PC-9 (cell line): ENCODE results near the gene DRD5. TPM values are rescaled to one million over a fixed set of nuclear protein-coding genes. Genes with fewer than 3 reads are reported as not detected.
"Not testable (repeated sequence)": the region's sequence is repeated elsewhere in the genome, so short reads cannot be mapped to it uniquely, and the experiment has no call there.

Source experiments
- BruUV-seq: library from RNA; stranded (reverse); fragments of 400-500 nt; replicated peaks from 2 replicates; lab custom pipeline; 2021; lab: Mats Ljungman, UMichigan
- CTCF ChIA-PET: fragments of 300-600 bp; sonication (Branson Sonifier 250); formaldehyde crosslinking; loops from one replicate; lab custom pipeline; 2022; ENCODE audit warnings: antibody characterized with exemption; lab: Charles Lee
- POLR2A ChIA-PET: fragments of 300-600 bp; sonication (Branson Sonifier 250); formaldehyde crosslinking; loops from one replicate; lab custom pipeline; 2022; ENCODE audit warnings: antibody characterized with exemption; ENCODE audit not compliant: unreplicated experiment; lab: Charles Lee
- DNase-seq, 2 experiments: peaks; one replicate each; pipeline versions ENCODE4 v3.0.0 to v3.0.0-alpha.2; 2015 to 2022; ENCODE audit warnings: mixed read lengths in 1 of 2
- H2AFZ ChIP-seq: fragments of 200-600 bp; sonication (generic); 2 replicates; pipeline ENCODE4 v1.8.1; 2017; ENCODE audit warnings: antibody characterized with exemption
- H3F3A ChIP-seq: fragments of 200-600 bp; sonication (generic); 2 replicates; pipeline ENCODE4 v1.8.1; 2017; ENCODE audit warnings: antibody characterized with exemption, mild to moderate bottlenecking, low read depth; ENCODE audit not compliant: insufficient read depth
- H3K27ac ChIP-seq: fragments of 200-600 bp; sonication (generic); 2 replicates; pipeline ENCODE4 v1.6.1; 2016; ENCODE audit warnings: mixed run types
- H3K27me3 ChIP-seq: fragments of 200-600 bp; sonication (generic); 2 replicates; pipeline ENCODE4 v1.6.1; 2016; ENCODE audit warnings: low read depth, mixed run types; ENCODE audit not compliant: insufficient read depth
- H3K36me3 ChIP-seq: fragments of 200-600 bp; sonication (generic); 2 replicates; pipeline ENCODE4 v1.6.1; 2016; ENCODE audit warnings: low read depth, mixed run types
- H3K4me1 ChIP-seq: fragments of 200-600 bp; sonication (generic); replicated peaks from 2 replicates; pipeline ENCODE4 v1.6.1; 2016; ENCODE audit warnings: mixed run types; ENCODE audit not compliant: insufficient read depth
- H3K4me2 ChIP-seq: fragments of 200-600 bp; sonication (generic); 2 replicates; pipeline ENCODE4 v1.6.1; 2017; ENCODE audit warnings: mixed run types
- H3K4me3 ChIP-seq: fragments of 200-600 bp; sonication (generic); 2 replicates; pipeline ENCODE4 v1.6.1; 2016; ENCODE audit warnings: mixed run types
- H3K79me2 ChIP-seq: fragments of 200-600 bp; sonication (generic); 2 replicates; pipeline ENCODE4 v1.6.1; 2017; ENCODE audit warnings: low read depth, mixed run types
- H3K9me2 ChIP-seq: fragments of 200-600 bp; sonication (generic); 2 replicates; pipeline ENCODE4 v1.8.1; 2017; ENCODE audit warnings: mild to moderate bottlenecking; ENCODE audit not compliant: insufficient read depth
- H3K9me3 ChIP-seq: fragments of 200-600 bp; sonication (generic); 2 replicates; pipeline ENCODE4 v1.8.1; 2016; ENCODE audit warnings: low read depth; ENCODE audit not compliant: insufficient read depth
- H4K20me1 ChIP-seq: fragments of 200-600 bp; sonication (generic); 2 replicates; pipeline ENCODE4 v1.8.1; 2017; ENCODE audit not compliant: insufficient read depth
- CTCF ChIP-seq: fragments of 200-600 bp; sonication (generic); conservative IDR thresholded peaks from 2 replicates; pipeline ENCODE4 v1.6.1; 2017; ENCODE audit warnings: mixed run types, antibody characterized with exemption, mild to moderate bottlenecking, moderate library complexity
- EZH2 ChIP-seq: fragments of 200-600 bp; sonication (generic); IDR thresholded peaks from 2 replicates; pipeline ENCODE4 v1.8.0; 2017; ENCODE audit warnings: antibody characterized with exemption, low read depth
- intact Hi-C: fragments of 100-400 bp; cut with micrococcal nuclease; formaldehyde crosslinking; loops from one replicate; pipeline ENCODE4 v1.10.0; 2022; ENCODE audit not compliant: unreplicated experiment
- total RNA-seq: library from RNA; stranded (reverse); gene quantifications from 2 replicates; pipeline ENCODE4 v1.2.3, GENCODE V29; 2021

The DRD5 gene
- total RNA-seq, 1 experiment from 2014 or later = not detected

- ChIA-PET CTCF (no interaction called here), POLR2A (no interaction called here)
- no peaks in the 10 kb centered on the region for H3K36me3 ChIP-seq
- intact Hi-C loops = no loop called here
- H3K4me1 ChIP-seq = no peaks in the 10 kb centered on the region
- H3K79me2 ChIP-seq = no peaks in the 10 kb centered on the region
- TF ChIP-seq EZH2 (no peak), CTCF (no peak)
- H4K20me1 ChIP-seq = no peaks in the 10 kb centered on the region
- BruUV-seq = no TSS peak
- no peak for DNase-seq
- no peak overlapping the region for H3K4me2 ChIP-seq
- no peaks in the 10 kb centered on the region for H3K9me3 ChIP-seq
- H3K27ac ChIP-seq = no peak overlapping the region
- no peaks in the 10 kb centered on the region for H3K9me2 ChIP-seq
- no peak overlapping the region for H3K4me3 ChIP-seq
- H3F3A ChIP-seq = no peaks in the 10 kb centered on the region
- no peak overlapping the region for H2AFZ ChIP-seq
- H3K27me3 ChIP-seq = no peaks in the 10 kb centered on the region
These were observed 10.9 kb downstream of the DRD5 start for GRCh38 chr4:9792381-9792780.

- H2AFZ ChIP-seq, H3K9me3 ChIP-seq, H3K4me2 ChIP-seq, H4K20me1 ChIP-seq, H3K79me2 ChIP-seq, POLR2A ChIA-PET, CTCF ChIA-PET, H3K27ac ChIP-seq, H3F3A ChIP-seq, H3K4me3 ChIP-seq, H3K9me2 ChIP-seq, H3K27me3 ChIP-seq, intact Hi-C loops, H3K4me1 ChIP-seq, H3K36me3 ChIP-seq, BruUV-seq, DNase-seq: not testable (repeated sequence)
These were observed 15.2 kb downstream of the DRD5 start for GRCh38 chr4:9796641-9797040.

GRCh38 chr4:9800848-9801247 is 19.4 kb downstream of the DRD5 start:
- no peaks in the 10 kb centered on the region for H3K79me2 ChIP-seq
- H3K4me3 ChIP-seq = no peak overlapping the region
- no peaks in the 10 kb centered on the region for H3K9me3 ChIP-seq
- H3K27ac ChIP-seq = no peak overlapping the region
- ChIA-PET CTCF (no interaction called here), POLR2A (interaction anchor here (0.6 kb wide), 1 partner anchor 76 kb away, joined by 3 read pairs; no protein-coding TSS in a partner anchor)
- H3K9me2 ChIP-seq = no peaks in the 10 kb centered on the region
- intact Hi-C loops = no loop called here
- no peak overlapping the region for H2AFZ ChIP-seq
- no peaks in the 10 kb centered on the region for H3K4me1 ChIP-seq
- peaks cover 13% of the 10 kb centered on the region for H3K27me3 ChIP-seq
- no peaks in the 10 kb centered on the region for H3K36me3 ChIP-seq
- H3F3A ChIP-seq = no peaks in the 10 kb centered on the region
- no TSS peak for BruUV-seq
- DNase-seq = no peak
- TF ChIP-seq CTCF = no peak
- H3K4me2 ChIP-seq = no peak overlapping the region
- H4K20me1 ChIP-seq = no peaks in the 10 kb centered on the region

GRCh38 chr4:9804918-9805317 is 23.5 kb downstream of the DRD5 start:
- Histone ChIP-seq H3K9me2 (no peaks in the 10 kb centered on the region), H2AFZ (no peak overlapping the region), H3K79me2 (no peaks in the 10 kb centered on the region), H3K9me3 (no peaks in the 10 kb centered on the region), H3K27ac (no peak overlapping the region), H3F3A (no peaks in the 10 kb centered on the region), H3K36me3 (no peaks in the 10 kb centered on the region), H3K27me3 (peaks cover 21% of the 10 kb centered on the region), H4K20me1 (no peaks in the 10 kb centered on the region), H3K4me1 (no peaks in the 10 kb centered on the region), H3K4me2 (no peak overlapping the region), H3K4me3 (no peak overlapping the region)
- DNase-seq = no peak
- no TSS peak for BruUV-seq
- no peak for TF ChIP-seq EZH2
- TF ChIP-seq CTCF = no peak
- ChIA-PET CTCF (no interaction called here), POLR2A (no interaction called here)
- intact Hi-C loops = no loop called here
